GM21381 (cell line): ENCODE measurements around the gene VAMP4.

Experiments
- ATAC-seq: cut with Tn5 transposase; IDR thresholded peaks from one replicate; pipeline ENCODE4 v1.9.1; 2021; ENCODE audit warnings: mild to moderate bottlenecking, moderate library complexity; ENCODE audit not compliant: unreplicated experiment

Gene VAMP4

GRCh38 chr1:171741872-171742576 lies at the start of gene VAMP4:
Gene VAMP4, minus strand, starts transcription at chr1:171742065. Its CDS starts 3,651 bp downstream, at chr1:171738414.
- peak; percentile 90 for ATAC-seq

GRCh38 chr1:171790318-171790717 lies 48.5 kb upstream of the VAMP4 start:
- ATAC-seq: no peak

GRCh38 chr1:171788696-171789095 lies 46.8 kb upstream of the VAMP4 start:
- no peak for ATAC-seq

GRCh38 chr1:171787686-171788480 lies 46.0 kb upstream of the VAMP4 start:
- no peak for ATAC-seq

GRCh38 chr1:171786534-171786933 lies 44.7 kb upstream of the VAMP4 start:
- ATAC-seq: no peak

- no peak for ATAC-seq
Measured at GRCh38 chr1:171785766-171786165, 43.9 kb upstream of the VAMP4 start.

- ATAC-seq: no peak
Measured at GRCh38 chr1:171784784-171785183, 42.9 kb upstream of the VAMP4 start.

GRCh38 chr1:171783816-171784530 lies 42.1 kb upstream of the VAMP4 start:
- ATAC-seq: no peak

GRCh38 chr1:171781176-171781875 lies 39.5 kb upstream of the VAMP4 start, which contains the start of gene METTL13:
Gene METTL13, plus strand, starts transcription at chr1:171781660. Its CDS starts 308 bp downstream, at chr1:171781968.
- ATAC-seq: peak; percentile 99

GRCh38 chr1:171780583-171781175 lies 38.8 kb upstream of the VAMP4 start:
- ATAC-seq: no peak

GRCh38 chr1:171772312-171772711 lies 30.4 kb upstream of the VAMP4 start:
- ATAC-seq: no peak

- ATAC-seq: no peak
Measured at GRCh38 chr1:171769754-171770153, 27.9 kb upstream of the VAMP4 start.

GRCh38 chr1:171769171-171769570 lies 27.3 kb upstream of the VAMP4 start:
- no peak for ATAC-seq

GRCh38 chr1:171763764-171764163 lies 21.9 kb upstream of the VAMP4 start:
- ATAC-seq: no peak

GRCh38 chr1:171762143-171762563 lies 20.3 kb upstream of the VAMP4 start:
- no peak for ATAC-seq

GRCh38 chr1:171758011-171758410 lies 16.1 kb upstream of the VAMP4 start:
- ATAC-seq: no peak

GRCh38 chr1:171756856-171757255 lies 15.0 kb upstream of the VAMP4 start:
- ATAC-seq: no peak

- no peak for ATAC-seq
Measured at GRCh38 chr1:171754971-171755370, 13.1 kb upstream of the VAMP4 start.

GRCh38 chr1:171754353-171754705 lies 12.5 kb upstream of the VAMP4 start:
- ATAC-seq: no peak

- no peak for ATAC-seq
Measured at GRCh38 chr1:171753685-171754352, 12.0 kb upstream of the VAMP4 start.
